UCSD-AML1 (cell line): Measurements from ENCODE around the gene SLC13A4.
"Not testable (repeated sequence)": the region's sequence is repeated elsewhere in the genome, so short reads cannot be mapped to it uniquely, and the experiment has no call there.

ENCODE experiments used
- DNase-seq: peaks from one replicate; lab custom pipeline; 2025; ENCODE audit not compliant: unreplicated experiment; lab: John Stamatoyannopoulos, UW

Gene SLC13A4

GRCh38 chr7:135704074-135704473 lies 23.9 kb downstream of the SLC13A4 start:
- peak; percentile 9 for DNase-seq

GRCh38 chr7:135697276-135698049 lies 30.5 kb downstream of the SLC13A4 start:
- DNase-seq = no peak

- DNase-seq = no peak
Observed at GRCh38 chr7:135693558-135693957, 34.4 kb downstream of the SLC13A4 start.

DNA sequence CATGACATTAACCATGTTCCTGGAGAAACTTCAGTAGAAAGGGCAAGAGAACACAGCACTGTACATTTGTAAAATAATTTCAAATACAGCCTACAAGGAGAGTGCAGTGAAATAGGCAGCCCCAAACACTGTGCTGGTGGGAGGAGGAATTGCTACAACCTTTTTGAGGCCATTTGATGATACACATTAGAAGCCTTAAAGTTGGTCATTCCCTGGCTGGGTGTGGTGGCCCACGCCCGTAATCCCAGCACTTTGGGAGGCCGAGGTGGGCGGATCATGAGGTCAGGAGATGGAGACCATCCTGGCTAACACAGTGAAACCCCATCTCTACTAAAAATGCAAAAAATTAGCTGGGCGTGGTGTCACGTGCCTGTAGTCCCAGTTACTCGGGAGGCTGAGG lies 35.4 kb downstream of the SLC13A4 start:
- DNase-seq = not testable (repeated sequence)

- DNase-seq = no peak
Observed at GRCh38 chr7:135692055-135692454, 35.9 kb downstream of the SLC13A4 start.

DNA sequence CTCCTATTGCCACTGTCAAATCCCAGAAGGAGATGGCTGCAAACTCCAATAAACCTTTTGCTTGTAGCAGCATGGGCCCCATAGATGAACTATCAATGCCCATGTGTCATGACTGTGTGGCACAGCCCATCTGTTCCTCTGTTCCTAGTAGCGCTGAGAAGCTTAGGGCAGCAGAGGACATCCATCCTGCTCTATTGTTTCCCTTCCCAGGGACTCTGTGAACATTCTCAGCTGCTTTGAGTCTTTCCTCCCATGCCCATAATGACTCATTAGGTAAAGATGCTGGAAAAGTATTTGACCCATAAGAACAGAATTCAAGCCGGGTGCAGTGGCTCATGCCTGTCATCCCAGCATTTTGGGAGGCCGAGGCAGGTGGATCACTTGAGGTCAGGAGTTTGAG lies 37.4 kb downstream of the SLC13A4 start:
- no peak for DNase-seq

DNA sequence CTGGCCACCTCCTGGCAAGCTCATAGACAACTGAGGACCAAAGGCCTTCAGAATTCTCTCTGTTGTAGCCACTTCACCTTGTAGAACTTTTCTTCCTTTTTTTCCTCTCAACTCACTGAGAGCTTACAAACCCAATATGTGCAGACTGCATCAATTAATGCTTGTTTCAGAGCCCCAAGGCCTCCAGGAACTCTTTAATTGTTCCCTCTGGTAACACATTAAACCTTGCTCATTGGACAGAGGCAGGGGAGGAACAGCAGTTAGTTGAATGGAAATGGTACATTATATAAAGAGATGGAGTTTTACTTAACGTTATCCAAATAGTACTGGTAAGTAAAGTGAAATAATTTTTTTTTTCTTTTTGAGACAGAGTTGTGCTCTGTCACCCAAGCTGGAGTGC lies 40.5 kb downstream of the SLC13A4 start:
- no peak for DNase-seq

DNA sequence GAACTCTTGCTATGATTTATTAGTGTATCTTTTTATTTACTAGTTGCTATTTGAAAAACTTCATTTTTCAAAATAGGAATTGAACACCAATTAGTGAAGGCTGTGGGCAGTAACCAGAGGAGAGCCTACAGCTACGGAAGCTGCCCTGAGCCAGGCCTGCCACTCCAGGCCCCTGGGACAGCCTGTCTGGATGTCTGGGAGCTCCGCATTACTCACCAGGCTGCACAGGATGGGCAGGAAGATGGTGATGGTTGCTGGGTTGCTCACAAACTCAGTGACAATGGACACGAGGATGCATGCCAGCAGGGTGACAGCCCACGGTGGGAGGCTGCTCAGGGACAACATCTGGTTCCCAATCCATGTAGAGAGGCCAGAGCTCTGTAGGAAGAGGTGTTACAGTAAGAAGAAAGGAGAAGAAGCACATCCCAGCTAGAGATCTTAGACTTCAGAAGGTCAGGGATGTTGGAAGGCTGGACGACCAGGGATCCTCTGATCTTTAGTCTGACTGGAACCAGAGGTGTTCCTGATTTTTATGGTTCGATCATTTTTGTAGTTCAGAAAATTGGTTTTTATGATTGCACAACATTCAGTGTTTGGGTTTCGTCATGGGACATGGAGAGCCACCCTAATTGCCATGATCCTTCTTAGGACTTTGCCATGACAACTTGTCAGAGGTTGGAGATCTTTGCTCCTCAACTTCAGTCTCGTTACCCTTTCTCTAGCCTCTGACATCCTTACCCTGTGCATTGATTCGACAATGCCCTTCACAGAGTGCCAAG lies 42.5 kb downstream of the SLC13A4 start:
- DNase-seq = no peak

- no peak for DNase-seq
Observed at GRCh38 chr7:135684699-135685098, 43.3 kb downstream of the SLC13A4 start.

GRCh38 chr7:135684136-135684535 lies 43.9 kb downstream of the SLC13A4 start:
- DNase-seq = no peak

GRCh38 chr7:135683609-135684008 lies 44.4 kb downstream of the SLC13A4 start:
- no peak for DNase-seq

- no peak for DNase-seq
Observed at GRCh38 chr7:135682191-135682590, 45.8 kb downstream of the SLC13A4 start.

DNA sequence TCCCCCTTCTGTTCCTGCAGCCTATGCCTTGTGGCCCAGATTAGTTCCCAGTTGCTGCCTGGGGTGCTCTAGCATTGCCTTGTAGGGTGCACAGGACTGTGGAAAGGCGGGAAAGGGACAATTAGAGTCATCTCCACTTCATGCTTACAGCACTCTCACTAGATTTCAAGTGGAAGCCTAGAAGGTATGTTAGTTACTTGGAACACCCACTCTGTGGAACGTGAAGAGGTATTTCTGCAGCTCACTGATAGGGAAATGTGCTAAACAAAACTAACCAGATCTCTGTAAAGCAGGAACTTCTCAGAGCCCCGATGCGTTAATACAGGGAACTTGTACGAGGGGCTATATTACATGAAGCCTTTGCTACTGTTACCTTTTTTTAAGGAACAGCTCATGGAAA lies 46.2 kb downstream of the SLC13A4 start:
- DNase-seq = no peak

DNA sequence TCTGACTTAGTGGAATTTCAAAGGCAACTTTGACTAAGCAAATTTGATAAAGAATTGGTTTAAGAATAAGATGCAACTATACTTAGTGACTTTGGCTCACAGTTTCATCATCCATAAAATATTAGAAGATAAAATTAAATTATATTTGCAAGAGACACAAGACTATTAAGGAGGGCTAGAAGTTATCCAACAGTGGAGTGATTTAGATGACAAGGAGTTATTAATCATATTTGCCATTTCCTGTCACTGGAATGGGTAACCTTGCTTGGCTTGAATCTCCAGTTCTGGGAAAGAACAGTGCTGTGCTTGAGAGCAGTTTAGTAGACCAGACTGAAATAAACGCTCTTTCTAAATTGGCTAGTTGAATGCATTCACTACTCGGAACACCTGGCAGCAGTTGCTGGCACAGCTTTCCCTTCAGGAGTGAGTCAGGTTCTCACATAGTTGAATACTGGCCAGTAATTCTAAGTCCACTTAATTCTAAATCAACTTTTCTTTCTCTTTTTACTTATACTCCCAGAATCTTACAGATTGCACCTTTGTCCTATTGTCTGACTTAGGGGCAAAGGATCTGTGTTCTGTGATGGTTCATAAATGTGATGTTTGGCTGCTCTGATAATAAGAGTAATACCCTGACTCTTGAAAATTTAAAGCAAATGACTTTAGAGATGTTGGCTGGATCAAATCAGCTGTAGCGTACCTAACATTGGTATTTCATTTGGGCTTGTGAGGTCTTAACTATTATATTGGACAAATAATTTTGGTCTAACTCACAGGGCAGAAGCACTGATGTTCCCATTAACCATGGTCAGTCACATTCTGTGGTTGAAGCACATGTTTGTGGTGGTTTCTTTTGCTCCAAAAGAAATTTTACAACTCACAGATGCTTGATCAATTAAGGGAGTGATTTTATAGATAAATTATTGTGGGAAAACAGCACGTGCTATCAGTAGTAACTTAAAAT lies 49.1 kb downstream of the SLC13A4 start:
- DNase-seq = no peak

DNA sequence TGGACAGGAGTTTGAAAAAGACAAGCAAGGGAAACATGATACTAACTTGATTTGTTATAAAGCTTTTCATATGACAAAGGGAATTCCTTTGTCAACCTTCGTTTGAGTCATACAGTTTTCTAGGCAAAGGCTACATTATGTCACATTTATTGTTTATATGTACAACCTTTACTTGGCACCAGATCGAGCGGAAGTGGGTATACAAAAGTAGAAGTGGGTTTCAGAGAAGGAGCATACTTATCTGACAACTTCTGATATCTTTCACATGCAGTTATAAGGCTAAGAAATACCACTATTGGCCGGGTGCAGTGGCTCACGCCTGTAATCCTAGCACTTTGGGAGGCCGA lies 54.7 kb downstream of the SLC13A4 start:
- DNase-seq = no peak

DNA sequence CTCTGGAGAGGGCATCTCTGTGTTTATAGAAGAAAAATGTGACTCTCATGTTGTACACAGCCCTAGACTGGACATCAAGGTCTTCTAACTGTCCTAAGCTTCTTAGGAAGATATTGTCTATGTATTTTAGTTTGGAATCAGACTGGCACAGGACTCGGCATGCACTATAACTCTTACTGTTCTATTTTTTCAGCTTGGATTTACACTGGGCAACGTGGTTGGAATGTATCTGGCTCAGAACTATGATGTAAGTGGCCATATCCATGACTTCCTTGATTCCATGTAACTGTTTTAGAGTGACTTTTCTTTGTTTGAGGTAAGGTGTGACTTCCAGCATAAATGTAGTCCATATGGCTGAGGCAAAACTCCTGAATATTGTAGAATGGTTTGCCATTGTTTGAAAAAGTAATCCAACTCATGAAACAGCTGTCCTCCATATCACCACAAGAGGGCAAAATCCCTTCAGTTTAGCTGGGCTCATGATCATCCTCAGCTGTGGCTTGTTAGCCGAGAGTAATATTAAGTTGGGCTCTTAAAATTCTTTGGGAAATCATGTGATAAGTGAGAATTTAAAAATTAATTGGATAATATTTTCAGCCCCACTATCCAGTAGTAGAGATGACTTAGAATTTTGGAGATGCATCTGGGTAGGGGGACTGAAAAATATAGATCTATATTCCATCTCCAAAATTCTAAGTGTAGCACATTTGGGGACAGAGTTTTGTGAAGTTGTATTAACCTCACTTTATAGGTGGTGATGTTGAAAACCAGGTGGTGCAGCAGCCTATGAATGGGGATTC lies 55.2 kb downstream of the SLC13A4 start:
- DNase-seq = no peak

- DNase-seq = no peak
Observed at GRCh38 chr7:135670179-135670578, 57.8 kb downstream of the SLC13A4 start.

DNA sequence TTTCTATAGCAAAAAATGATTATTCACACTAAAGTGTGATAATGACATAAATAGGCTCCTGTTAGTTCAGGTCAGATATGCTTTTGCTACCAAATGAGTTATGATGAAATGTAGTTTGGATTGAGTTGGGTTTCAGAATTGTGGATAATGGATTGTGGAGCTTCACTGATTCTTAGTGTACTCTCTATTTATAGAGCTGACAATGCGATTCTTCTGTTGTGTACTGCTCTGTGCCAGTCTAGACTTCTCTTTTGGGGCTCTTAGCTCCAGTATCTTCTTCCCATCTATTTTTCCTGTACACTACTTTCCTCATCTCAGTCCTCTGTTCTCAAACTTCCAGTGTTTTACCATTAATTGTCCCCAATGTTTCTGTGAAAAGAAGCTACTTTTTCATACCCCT lies 58.2 kb downstream of the SLC13A4 start:
- DNase-seq = no peak

GRCh38 chr7:135668852-135669395 lies 59.1 kb downstream of the SLC13A4 start:
- DNase-seq = not testable (repeated sequence)

- DNase-seq = not testable (repeated sequence)
Observed at GRCh38 chr7:135667626-135668025, 60.4 kb downstream of the SLC13A4 start.
